Measurements from ENCODE around the gene SORBS1.

The SORBS1 gene

GRCh38 chr10:95315509-95315908 is 245.7 kb downstream of the SORBS1 start:
- no peak for DNase-seq (ENCODE audit: low read depth)

- DNase-seq (ENCODE audit: low read depth): no peak
These were observed 246.8 kb downstream of the SORBS1 start for GRCh38 chr10:95314192-95314918.

GRCh38 chr10:95312986-95313495 is 248.1 kb downstream of the SORBS1 start:
- DNase-seq (ENCODE audit: low read depth): no peak

- no peak for DNase-seq (ENCODE audit: low read depth)
These were observed 248.9 kb downstream of the SORBS1 start for GRCh38 chr10:95312257-95312656.

- DNase-seq (ENCODE audit: low read depth): no peak
These were observed 251.2 kb downstream of the SORBS1 start for GRCh38 chr10:95309958-95310357.

- peak; percentile 96 for DNase-seq (ENCODE audit: low read depth)
These were observed 252.5 kb downstream of the SORBS1 start for GRCh38 chr10:95308389-95309302.

- no peak for DNase-seq (ENCODE audit: low read depth)
These were observed 254.3 kb downstream of the SORBS1 start for GRCh38 chr10:95306851-95307250.

GRCh38 chr10:95306318-95306650 is 254.9 kb downstream of the SORBS1 start:
- DNase-seq (ENCODE audit: low read depth): no peak

GRCh38 chr10:95305606-95306317 is 255.4 kb downstream of the SORBS1 start:
- DNase-seq (ENCODE audit: low read depth): no peak

- DNase-seq (ENCODE audit: low read depth): no peak
These were observed 256.2 kb downstream of the SORBS1 start for GRCh38 chr10:95304976-95305375.

- no peak for DNase-seq (ENCODE audit: low read depth)
These were observed 256.7 kb downstream of the SORBS1 start for GRCh38 chr10:95304463-95304862.

GRCh38 chr10:95303950-95304349 is 257.2 kb downstream of the SORBS1 start:
- DNase-seq (ENCODE audit: low read depth): no peak

- DNase-seq (ENCODE audit: low read depth): no peak
These were observed 257.6 kb downstream of the SORBS1 start for GRCh38 chr10:95303535-95303934.

GRCh38 chr10:95300022-95300539 is 261.1 kb downstream of the SORBS1 start:
- DNase-seq (ENCODE audit: low read depth): no peak

GRCh38 chr10:95297402-95297801 is 263.8 kb downstream of the SORBS1 start:
- no peak for DNase-seq (ENCODE audit: low read depth)

GRCh38 chr10:95296764-95297163 is 264.4 kb downstream of the SORBS1 start:
- no peak for DNase-seq (ENCODE audit: low read depth)

GRCh38 chr10:95295031-95295755 is 266.0 kb downstream of the SORBS1 start:
- DNase-seq (ENCODE audit: low read depth): no peak

- no peak for DNase-seq (ENCODE audit: low read depth)
These were observed 267.5 kb downstream of the SORBS1 start for GRCh38 chr10:95293631-95294030.

- DNase-seq (ENCODE audit: low read depth): no peak
These were observed 269.7 kb downstream of the SORBS1 start for GRCh38 chr10:95291365-95292039.

GRCh38 chr10:95290461-95291364 is 270.5 kb downstream of the SORBS1 start, which contains the start of gene PDLIM1:
TSS of gene PDLIM1 (minus strand) at chr10:95291003. CDS start at chr10:95290915, 88 bp downstream.
- no peak for DNase-seq (ENCODE audit: low read depth)
